Panc1 (cell line): ENCODE results near the gene OAS1. TPM values are rescaled to one million over a fixed set of nuclear protein-coding genes. Genes with fewer than 3 reads are reported as not detected.

Source experiments
- ATAC-seq: fragments of 200-7000 bp; cut with Tn5 transposase; 2 replicates; pipeline ENCODE4 v1.9.1; 2020; ENCODE audit warnings: mild to moderate bottlenecking, moderate library complexity
- BruUV-seq: library from RNA; stranded (reverse); fragments of 400-500 nt; replicated peaks from 2 replicates; lab custom pipeline; 2021; lab: Mats Ljungman, UMichigan
- CTCF ChIA-PET: fragments of 300-600 bp; sonication (Branson Sonifier 250); formaldehyde crosslinking; loops from one replicate; lab custom pipeline; 2022; ENCODE audit warnings: antibody characterized with exemption; lab: Charles Lee
- POLR2A ChIA-PET: fragments of 300-600 bp; sonication (Branson Sonifier 250); formaldehyde crosslinking; loops from one replicate; lab custom pipeline; 2022; ENCODE audit warnings: antibody characterized with exemption; lab: Charles Lee
- DNase-seq: peaks from one replicate; pipeline ENCODE4 v3.0.0-alpha.2; 2010; ENCODE audit warnings: low read depth, low spot score
- H3K27ac ChIP-seq: 2 replicates; pipeline ENCODE4 v1.5.1; 2011; ENCODE audit warnings: mild to moderate bottlenecking, low read length, inconsistent platforms
- H3K27me3 ChIP-seq: fragments of 200-500 bp; sonication (Bioruptor generic); 2 replicates; pipeline ENCODE4 v1.6.0; 2014; ENCODE audit warnings: low read length, inconsistent platforms; ENCODE audit not compliant: control insufficient read depth, insufficient read depth
- H3K36me3 ChIP-seq: fragments of 200-500 bp; sonication (Bioruptor generic); 2 replicates; pipeline ENCODE4 v1.5.1; 2014; ENCODE audit warnings: inconsistent platforms, mild to moderate bottlenecking, low read length, moderate library complexity; ENCODE audit not compliant: control insufficient read depth, insufficient read depth
- H3K4me1 ChIP-seq: 2 replicates; pipeline ENCODE4 v1.5.1; 2011; ENCODE audit warnings: inconsistent platforms, mild to moderate bottlenecking, low read length, moderate library complexity; ENCODE audit not compliant: control insufficient read depth, insufficient read depth
- H3K4me3 ChIP-seq, 2 experiments: 2 replicates each; pipeline ENCODE4 v1.5.1; 2011 to 2012; ENCODE audit warnings: low read depth in 2 of 2, low read length in 2 of 2, mild to moderate bottlenecking in 2 of 2, inconsistent platforms in 1 of 2, moderate library complexity in 1 of 2
- H3K9me3 ChIP-seq: fragments of 200-500 bp; sonication (Bioruptor generic); 2 replicates; pipeline ENCODE4 v1.5.1; 2014; ENCODE audit warnings: low read depth, mild to moderate bottlenecking, inconsistent platforms, low read length, moderate library complexity; ENCODE audit not compliant: control insufficient read depth, insufficient read depth
- CTCF ChIP-seq: fragments of 450-650 bp; IDR thresholded peaks from 2 replicates; pipeline ENCODE4 v1.5.1; 2017; ENCODE audit warnings: mild to moderate bottlenecking
- POLR2AphosphoS5 ChIP-seq: IDR thresholded peaks from 2 replicates; pipeline ENCODE4 v1.6.1; 2012; ENCODE audit warnings: mild to moderate bottlenecking, low read depth, low read length, moderate library complexity
- REST ChIP-seq, 2 experiments: IDR thresholded peaks; 2 replicates each; pipeline ENCODE4 v1.6.1; 2011 to 2012; ENCODE audit warnings: low read depth in 2 of 2, control low read depth in 1 of 2, low read length in 1 of 2, mild to moderate bottlenecking in 1 of 2, moderate library complexity in 1 of 2; ENCODE audit not compliant: insufficient read depth in 1 of 2
- SIN3A ChIP-seq: IDR thresholded peaks from 2 replicates; pipeline ENCODE4 v1.6.1; 2012; ENCODE audit warnings: low read depth, mild to moderate bottlenecking, low read length, moderate library complexity, borderline replicate concordance; ENCODE audit not compliant: insufficient read depth
- TCF7L2 ChIP-seq: IDR thresholded peaks from 2 replicates; pipeline ENCODE4 v1.6.1; 2011; ENCODE audit warnings: mild to moderate bottlenecking, low read depth, low read length, inconsistent platforms
- in situ Hi-C: cut with HindIII; loops from 2 replicates; pipeline ENCODE4 v1.10.0; 2016; ENCODE audit warnings: low sequenced_read_pairs, low pct_unique_long_range_greater_than_20kb
- intact Hi-C: fragments of 100-400 bp; cut with micrococcal nuclease; formaldehyde crosslinking; loops from one replicate; pipeline ENCODE4 v1.10.0; 2022; ENCODE audit not compliant: unreplicated experiment
- total RNA-seq: library from RNA; stranded (reverse); gene quantifications from one replicate; pipeline ENCODE4 v1.2.1, GENCODE V29; 2021; ENCODE audit not compliant: unreplicated experiment

The OAS1 gene
- total RNA-seq, 1 experiment from 2014 or later: 4.5 TPM

- ATAC-seq (no peak), DNase-seq (no peak)
- TF ChIP-seq SIN3A (no peak), TCF7L2 (no peak), POLR2AphosphoS5 (no peak), REST (IDR thresholded peaks at IDR 0.05; ENCODE audit: insufficient read depth in 1 of 2, low read depth in 2 of 2, low read length in 1 of 2) (no peak), CTCF (no peak)
- CTCF ChIA-PET: no interaction called here
- POLR2A ChIA-PET: no interaction called here
- Histone ChIP-seq H3K9me3 (no peaks in the 10 kb centered on the region), H3K27me3 (peaks cover 21% of the 10 kb centered on the region), H3K4me3 (no peak overlapping the region), H3K36me3 (no peaks in the 10 kb centered on the region), H3K4me1 (no peaks in the 10 kb centered on the region), H3K27ac (no peak overlapping the region)
- intact Hi-C loops (no loop called here), in situ Hi-C loops (no loop called here)
- BruUV-seq: no TSS peak
Measured at GRCh38 chr12:112875608-112876007, 31.2 kb upstream of the OAS1 start.

GRCh38 chr12:112876506-112876905, 30.3 kb upstream of the OAS1 start:
- Histone ChIP-seq H3K27me3 (peaks cover 21% of the 10 kb centered on the region), H3K27ac (no peak overlapping the region)

More at GRCh38 chr12:112876506-112876905, 30.3 kb upstream of the OAS1 start:
- BruUV-seq: no TSS peak
- TF ChIP-seq POLR2AphosphoS5: no peak
- no peak for TF ChIP-seq CTCF
- TF ChIP-seq TCF7L2: no peak
- no peak for TF ChIP-seq REST (IDR thresholded peaks at IDR 0.05; ENCODE audit: insufficient read depth in 1 of 2, low read depth in 2 of 2, low read length in 1 of 2)
- no peak for TF ChIP-seq SIN3A
- Histone ChIP-seq H3K4me3 (no peak overlapping the region), H3K36me3 (no peaks in the 10 kb centered on the region), H3K4me1 (no peaks in the 10 kb centered on the region), H3K9me3 (no peaks in the 10 kb centered on the region)
- in situ Hi-C loops (no loop called here), intact Hi-C loops (no loop called here)
- ChIA-PET POLR2A (no interaction called here), CTCF (interaction anchor here (0.6 kb wide), 1 partner anchor 23 kb away, joined by 8 read pairs; no protein-coding TSS in a partner anchor)
- DNase-seq (no peak), ATAC-seq (no peak)
